ENCODE results near the gene C9orf78. TPM values are rescaled to one million over a fixed set of nuclear protein-coding genes. Genes with fewer than 3 reads are reported as not detected.

Gene C9orf78
- total and polyA plus RNA-seq, 2 experiments from 2014 or later, result 34.4 to 84.6 TPM

GRCh38 chr9:129852579-129852978 is 17.5 kb upstream of the C9orf78 start:
- Mint-ChIP-seq H3K9me3 (no peaks in the 10 kb centered on the region), H3K4me3 (no peak overlapping the region), H3K4me1 (no peaks in the 10 kb centered on the region), H3K27me3 (ENCODE audit: insufficient read depth, low read depth, poor library complexity) (peaks cover 3% of the 10 kb centered on the region), H3K36me3 (ENCODE audit: low read depth) (peaks cover 9% of the 10 kb centered on the region), H3K27ac (no peak overlapping the region)
- Histone ChIP-seq H3K27ac (ENCODE audit: low read depth) (no peak overlapping the region), H3K36me3 (ENCODE audit: insufficient read depth) (no peaks in the 10 kb centered on the region), H3K4me2 (no peak overlapping the region), H3K4me1 (ENCODE audit: insufficient read depth) (no peaks in the 10 kb centered on the region), H3K9me2 (ENCODE audit: insufficient read depth) (no peaks in the 10 kb centered on the region), H2AFZ (no peak overlapping the region), H3K27me3 (ENCODE audit: insufficient read depth) (no peaks in the 10 kb centered on the region), H3F3A (replicated peaks; ENCODE audit: low read depth) (no peaks in the 10 kb centered on the region), H3K79me2 (replicated peaks; ENCODE audit: insufficient read depth) (no peaks in the 10 kb centered on the region), H3K4me3 (no peak overlapping the region), H4K20me1 (replicated peaks; ENCODE audit: insufficient read depth) (no peaks in the 10 kb centered on the region; the same call in 1 of the 2 replicates)
- DNase-seq (ENCODE audit: low spot score), result no peak
- TF ChIP-seq ZNF114 (CRISPR knock-in tag; IDR thresholded peaks at IDR 0.05), result no peak
- TF ChIP-seq EZH2 (IDR thresholded peaks at IDR 0.05; ENCODE audit: low read depth, unreplicated experiment), result no peak
- no peak for TF ChIP-seq ZNF331 (CRISPR knock-in tag; IDR thresholded peaks at IDR 0.05; ENCODE audit: low read depth)
- ATAC-seq, result no peak

GRCh38 chr9:129851821-129852220 is 16.7 kb upstream of the C9orf78 start:
- Histone ChIP-seq H3K4me1 (ENCODE audit: insufficient read depth) (no peaks in the 10 kb centered on the region), H4K20me1 (replicated peaks; ENCODE audit: insufficient read depth) (no peaks in the 10 kb centered on the region; the same call in 1 of the 2 replicates), H3K79me2 (replicated peaks; ENCODE audit: insufficient read depth) (no peaks in the 10 kb centered on the region), H3K9me2 (ENCODE audit: insufficient read depth) (no peaks in the 10 kb centered on the region), H3K27ac (ENCODE audit: low read depth) (no peak overlapping the region), H3K27me3 (ENCODE audit: insufficient read depth) (no peaks in the 10 kb centered on the region), H3K36me3 (ENCODE audit: insufficient read depth) (no peaks in the 10 kb centered on the region), H3K4me3 (no peak overlapping the region), H3F3A (replicated peaks; ENCODE audit: low read depth) (no peaks in the 10 kb centered on the region), H3K4me2 (no peak overlapping the region), H2AFZ (no peak overlapping the region)
- Mint-ChIP-seq H3K4me1 (no peaks in the 10 kb centered on the region), H3K27me3 (ENCODE audit: insufficient read depth, low read depth, poor library complexity) (peaks cover 3% of the 10 kb centered on the region), H3K9me3 (no peaks in the 10 kb centered on the region), H3K4me3 (no peak overlapping the region), H3K36me3 (ENCODE audit: low read depth) (peaks cover 9% of the 10 kb centered on the region), H3K27ac (no peak overlapping the region)
- DNase-seq (ENCODE audit: low spot score) (no peak), ATAC-seq (no peak)
- TF ChIP-seq ZNF114 (CRISPR knock-in tag; IDR thresholded peaks at IDR 0.05) (no peak), STAT1 (IDR thresholded peaks at IDR 0.05; ENCODE audit: unreplicated experiment) (no peak), NANOG (IDR thresholded peaks at IDR 0.05; ENCODE audit: borderline replicate concordance) (no peak), EZH2 (IDR thresholded peaks at IDR 0.05; ENCODE audit: low read depth, unreplicated experiment) (no peak), ZNF462 (CRISPR knock-in tag; IDR thresholded peaks at IDR 0.05) (no peak), JUNB (IDR thresholded peaks at IDR 0.05; ENCODE audit: unreplicated experiment) (no peak), POLR2AphosphoS5 (IDR thresholded peaks at IDR 0.05; ENCODE audit: low read depth) (no peak), CREB1 (CRISPR knock-in tag; IDR thresholded peaks at IDR 0.05; ENCODE audit: low read depth) (no peak), ZNF331 (CRISPR knock-in tag; IDR thresholded peaks at IDR 0.05; ENCODE audit: low read depth) (no peak), REST (IDR thresholded peaks at IDR 0.05; ENCODE audit: unreplicated experiment) (no peak), ETS1 (IDR thresholded peaks at IDR 0.05) (no peak)
